ENCODE measurements around the gene SMCO1. TPM values are rescaled to one million over a fixed set of nuclear protein-coding genes. Genes with fewer than 3 reads are reported as not detected.

SMCO1 gene
- polyA plus RNA-seq, 1 of the 3 experiments (the other 2 are of a cell fraction) = not detected

- no peak for TF ChIP-seq RFX5 (IDR thresholded peaks at IDR 0.05; ENCODE audit: low read length)
Observed at GRCh38 chr3:196519718-196520082, 4.6 kb upstream of the SMCO1 start (continued).

GRCh38 chr3:196518966-196519717 is 4.0 kb upstream of the SMCO1 start:
- no peak for TF ChIP-seq NRF1 (IDR thresholded peaks at IDR 0.05; ENCODE audit: low read depth, low read length)
- no peak for TF ChIP-seq USF1 (IDR thresholded peaks at IDR 0.05; ENCODE audit: borderline replicate concordance, low read depth)
- no peak for TF ChIP-seq RCOR1 (IDR thresholded peaks at IDR 0.05; ENCODE audit: low read length)
- no peak for TF ChIP-seq FOXJ3 (CRISPR knock-in tag; IDR thresholded peaks at IDR 0.05)
- no peak for TF ChIP-seq FOXM1 (IDR thresholded peaks at IDR 0.05; ENCODE audit: low read depth)
- peak; percentile 64 for TF ChIP-seq RAD21 (IDR thresholded peaks at IDR 0.05; ENCODE audit: low read length)
- no peak for TF ChIP-seq GATA2 (CRISPR knock-in tag; IDR thresholded peaks at IDR 0.05)
- TF ChIP-seq REST (IDR thresholded peaks at IDR 0.05; ENCODE audit: low read depth, low read length) = no peak
- TF ChIP-seq PBX3 (IDR thresholded peaks at IDR 0.05) = no peak
- TF ChIP-seq CTCF (IDR thresholded peaks at IDR 0.05) = peak; percentile 67
- no peak for TF ChIP-seq EP300 (IDR thresholded peaks at IDR 0.05; ENCODE audit: borderline replicate concordance in 1 of 2, low read depth in 1 of 2, low read length in 1 of 2)
- TF ChIP-seq SMC3 (IDR thresholded peaks at IDR 0.05; ENCODE audit: low read depth, low read length) = peak; percentile 23; the same call in 1 of the 2 replicates
- no peak for TF ChIP-seq RFX5 (IDR thresholded peaks at IDR 0.05; ENCODE audit: low read length)
- TF ChIP-seq RXRA (IDR thresholded peaks at IDR 0.05; ENCODE audit: borderline replicate concordance, low read depth) = no peak
- 0 out of 2 replicates have a peak, but pooled peaks have one; percentile 43 for TF ChIP-seq MAX (IDR thresholded peaks at IDR 0.05; ENCODE audit: low read depth)
- TF ChIP-seq EZH2phosphoT487 (IDR thresholded peaks at IDR 0.05; ENCODE audit: borderline replicate concordance, low read depth) = no peak
- TF ChIP-seq CHD2 (IDR thresholded peaks at IDR 0.05; ENCODE audit: low read length, partially characterized antibody) = no peak
- peak; percentile 43 for DNase-seq
- no peak overlapping the region for H3K4me2 ChIP-seq
- POLR2A ChIA-PET = no interaction called here
- no peak overlapping the region for H3K4me3 ChIP-seq (ENCODE audit: low read depth in 2 of 2, low read length in 1 of 2)
- H3K27ac ChIP-seq (ENCODE audit: low read depth in 2 of 2, low read length in 1 of 2) = no peak overlapping the region
- WGBS (ENCODE audit: low lambda C conversion rate) = 16% methylated on average over 12 of the region's 12 CpGs
- H4K20me1 ChIP-seq (ENCODE audit: insufficient read depth) = no peaks in the 10 kb centered on the region
- CTCF ChIA-PET = interaction anchor here (0.7 to 2.3 kb wide), 5 partner anchors 15 to 266 kb away, joined by 3 to 8 read pairs (median 3); partner anchors contain the start of gene RNF168
- H3K9ac ChIP-seq = no peak overlapping the region
- H3K27me3 ChIP-seq (ENCODE audit: insufficient read depth) = no peaks in the 10 kb centered on the region
- H2AFZ ChIP-seq (ENCODE audit: low read depth) = no peak overlapping the region
- no peaks in the 10 kb centered on the region for H3K36me3 ChIP-seq (replicated peaks in 1 of 2; ENCODE audit: control insufficient read depth in 1 of 2, insufficient read depth in 2 of 2, low read length in 1 of 2)
- peaks cover 11% of the 10 kb centered on the region; the same call in 1 of the 2 replicates for H3K9me3 ChIP-seq
- H3F3A ChIP-seq (replicated peaks; ENCODE audit: insufficient read depth) = no peaks in the 10 kb centered on the region
- no peaks in the 10 kb centered on the region for H3K4me1 ChIP-seq (ENCODE audit: control insufficient read depth in 1 of 2, insufficient read depth in 2 of 2, low read depth in 1 of 2, low read length in 1 of 2)
- H3K79me2 ChIP-seq (ENCODE audit: insufficient read depth) = no peaks in the 10 kb centered on the region
- H3K9me2 ChIP-seq = no peaks in the 10 kb centered on the region

All from SK-N-SH (cell line).